ENCODE results near the gene PRDM11.
"Not testable (repeated sequence)": the region's sequence is repeated elsewhere in the genome, so short reads cannot be mapped to it uniquely, and the experiment has no call there.

PRDM11 gene

GRCh38 chr11:45233121-45233803, 86.8 kb downstream of the PRDM11 start:
- DNase-seq (ENCODE audit: low read depth): peak; percentile 19

GRCh38 chr11:45233804-45234170, 87.3 kb downstream of the PRDM11 start:
- no peak for DNase-seq (ENCODE audit: low read depth)

- no peak for DNase-seq (ENCODE audit: low read depth)
These were observed 88.0 kb downstream of the PRDM11 start for GRCh38 chr11:45234306-45235006.

- no peak for DNase-seq (ENCODE audit: low read depth)
These were observed 91.4 kb downstream of the PRDM11 start for GRCh38 chr11:45237711-45238315.

- DNase-seq (ENCODE audit: low read depth): no peak
These were observed 92.3 kb downstream of the PRDM11 start for GRCh38 chr11:45238724-45239123.

GRCh38 chr11:45239733-45240132, 93.3 kb downstream of the PRDM11 start:
- DNase-seq (ENCODE audit: low read depth): no peak

- no peak for DNase-seq (ENCODE audit: low read depth)
These were observed 97.5 kb downstream of the PRDM11 start for GRCh38 chr11:45243967-45244366.

- DNase-seq (ENCODE audit: low read depth): no peak
These were observed 99.0 kb downstream of the PRDM11 start for GRCh38 chr11:45245218-45246045.

GRCh38 chr11:45246241-45246640, 99.8 kb downstream of the PRDM11 start:
- DNase-seq (ENCODE audit: low read depth): no peak

GRCh38 chr11:45247433-45247832, 101.0 kb downstream of the PRDM11 start:
- no peak for DNase-seq (ENCODE audit: low read depth)

- no peak for DNase-seq (ENCODE audit: low read depth)
These were observed 102.1 kb downstream of the PRDM11 start for GRCh38 chr11:45248501-45249011.

- not testable (repeated sequence) for DNase-seq (ENCODE audit: low read depth)
These were observed 102.9 kb downstream of the PRDM11 start for GRCh38 chr11:45249372-45249771.

- DNase-seq (ENCODE audit: low read depth): no peak
These were observed 103.7 kb downstream of the PRDM11 start for GRCh38 chr11:45250035-45250718.

GRCh38 chr11:45252134-45252856, 105.9 kb downstream of the PRDM11 start:
- peak; percentile 8 for DNase-seq (ENCODE audit: low read depth)

- DNase-seq (ENCODE audit: low read depth): no peak
These were observed 106.4 kb downstream of the PRDM11 start for GRCh38 chr11:45252877-45253276.

- no peak for DNase-seq (ENCODE audit: low read depth)
These were observed 107.2 kb downstream of the PRDM11 start for GRCh38 chr11:45253640-45254039.

GRCh38 chr11:45254070-45254469, 107.6 kb downstream of the PRDM11 start:
- no peak for DNase-seq (ENCODE audit: low read depth)

- DNase-seq (ENCODE audit: low read depth): no peak
These were observed 112.6 kb downstream of the PRDM11 start for GRCh38 chr11:45258982-45259530.

GRCh38 chr11:45259592-45259991, 113.2 kb downstream of the PRDM11 start:
- no peak for DNase-seq (ENCODE audit: low read depth)

- no peak for DNase-seq (ENCODE audit: low read depth)
These were observed 113.6 kb downstream of the PRDM11 start for GRCh38 chr11:45260071-45260470.

- DNase-seq (ENCODE audit: low read depth): no peak
These were observed 116.5 kb downstream of the PRDM11 start for GRCh38 chr11:45262900-45263299.
